SK-N-SH treated with all-trans-retinoic acid at 6 μM for 48 hours (cell line): ENCODE data around the gene RHOC.

ENCODE experiments used
- CREB5 ChIP-seq: fragments of 250-450 bp; sonication (Bioruptor Pico); IDR thresholded peaks from 2 replicates; pipeline ENCODE4 v1.5.1; 2020; ENCODE audit warnings: low read depth, mild to moderate bottlenecking, moderate library complexity
- RARB ChIP-seq: fragments of 250-450 bp; sonication (Bioruptor Pico); IDR thresholded peaks from 2 replicates; pipeline ENCODE4 v1.8.0; 2021; ENCODE audit warnings: mild to moderate bottlenecking, moderate library complexity
- ZFP3 ChIP-seq: fragments of 250-450 bp; sonication (Bioruptor Pico); IDR thresholded peaks from 2 replicates; pipeline ENCODE4 v1.5.0; 2020; ENCODE audit warnings: mild to moderate bottlenecking, moderate library complexity
- ZNF8 ChIP-seq: fragments of 450-650 bp; formaldehyde crosslinking; IDR thresholded peaks from 2 replicates; pipeline ENCODE4 v1.5.0; 2020; ENCODE audit warnings: mild to moderate bottlenecking, moderate library complexity
- TF ChIP-seq, protein P1 (sequence below): fragments of 250-450 bp; sonication (Bioruptor Pico); IDR thresholded peaks from 2 replicates; pipeline ENCODE4 v1.8.0; 2020; ENCODE audit warnings: mild to moderate bottlenecking, moderate library complexity, borderline replicate concordance

GRCh38 chr1:112677501-112677900 is 29.4 kb downstream of the RHOC start:
- no peak for TF ChIP-seq CREB5
- TF ChIP-seq, protein P1, sequence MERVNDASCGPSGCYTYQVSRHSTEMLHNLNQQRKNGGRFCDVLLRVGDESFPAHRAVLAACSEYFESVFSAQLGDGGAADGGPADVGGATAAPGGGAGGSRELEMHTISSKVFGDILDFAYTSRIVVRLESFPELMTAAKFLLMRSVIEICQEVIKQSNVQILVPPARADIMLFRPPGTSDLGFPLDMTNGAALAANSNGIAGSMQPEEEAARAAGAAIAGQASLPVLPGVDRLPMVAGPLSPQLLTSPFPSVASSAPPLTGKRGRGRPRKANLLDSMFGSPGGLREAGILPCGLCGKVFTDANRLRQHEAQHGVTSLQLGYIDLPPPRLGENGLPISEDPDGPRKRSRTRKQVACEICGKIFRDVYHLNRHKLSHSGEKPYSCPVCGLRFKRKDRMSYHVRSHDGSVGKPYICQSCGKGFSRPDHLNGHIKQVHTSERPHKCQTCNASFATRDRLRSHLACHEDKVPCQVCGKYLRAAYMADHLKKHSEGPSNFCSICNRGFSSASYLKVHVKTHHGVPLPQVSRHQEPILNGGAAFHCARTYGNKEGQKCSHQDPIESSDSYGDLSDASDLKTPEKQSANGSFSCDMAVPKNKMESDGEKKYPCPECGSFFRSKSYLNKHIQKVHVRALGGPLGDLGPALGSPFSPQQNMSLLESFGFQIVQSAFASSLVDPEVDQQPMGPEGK = no peak
- no peak for TF ChIP-seq ZFP3 (CRISPR knock-in tag)
- no peak for TF ChIP-seq ZNF8 (CRISPR knock-in tag)
- no peak for TF ChIP-seq RARB (CRISPR knock-in tag)
